ENCODE results near the gene PPP2R1B.
"Not testable (repeated sequence)": the region's sequence is repeated elsewhere in the genome, so short reads cannot be mapped to it uniquely, and the experiment has no call there.

PPP2R1B gene

GRCh38 chr11:111782109-111782741, 16.0 kb upstream of the PPP2R1B start:
- no peak for DNase-seq (ENCODE audit: low read depth)

- no peak for DNase-seq (ENCODE audit: low read depth)
Observed at GRCh38 chr11:111779118-111779517, 12.9 kb upstream of the PPP2R1B start.

- DNase-seq (ENCODE audit: low read depth), result no peak
Observed at GRCh38 chr11:111778047-111778558, 11.9 kb upstream of the PPP2R1B start.

GRCh38 chr11:111777094-111778046, 11.2 kb upstream of the PPP2R1B start:
- DNase-seq (ENCODE audit: low read depth), result no peak

- DNase-seq (ENCODE audit: low read depth), result no peak
Observed at GRCh38 chr11:111776398-111777093, 10.4 kb upstream of the PPP2R1B start.

GRCh38 chr11:111774955-111775710, 8.9 kb upstream of the PPP2R1B start:
- DNase-seq (ENCODE audit: low read depth), result no peak

- no peak for DNase-seq (ENCODE audit: low read depth)
Observed at GRCh38 chr11:111772535-111772934, 6.3 kb upstream of the PPP2R1B start.

- not testable (repeated sequence) for DNase-seq (ENCODE audit: low read depth)
Observed at GRCh38 chr11:111771205-111771604, 5.0 kb upstream of the PPP2R1B start.

GRCh38 chr11:111770581-111771134, 4.5 kb upstream of the PPP2R1B start:
- no peak for DNase-seq (ENCODE audit: low read depth)

- no peak for DNase-seq (ENCODE audit: low read depth)
Observed at GRCh38 chr11:111766834-111767142, 599 bp upstream of the PPP2R1B start.

- DNase-seq (ENCODE audit: low read depth), result no peak
Observed at GRCh38 chr11:111765320-111765983, 737 bp downstream of the PPP2R1B start.

- DNase-seq (ENCODE audit: low read depth), result no peak
Observed at GRCh38 chr11:111764621-111765020, 1.6 kb downstream of the PPP2R1B start.

GRCh38 chr11:111762981-111763643, 3.1 kb downstream of the PPP2R1B start:
- no peak for DNase-seq (ENCODE audit: low read depth)

GRCh38 chr11:111762526-111762925, 3.7 kb downstream of the PPP2R1B start:
- DNase-seq (ENCODE audit: low read depth), result no peak

GRCh38 chr11:111761036-111761435, 5.2 kb downstream of the PPP2R1B start:
- DNase-seq (ENCODE audit: low read depth), result no peak

GRCh38 chr11:111759778-111760407, 6.3 kb downstream of the PPP2R1B start:
- DNase-seq (ENCODE audit: low read depth), result no peak

- no peak for DNase-seq (ENCODE audit: low read depth)
Observed at GRCh38 chr11:111759376-111759775, 6.8 kb downstream of the PPP2R1B start.

- no peak for DNase-seq (ENCODE audit: low read depth)
Observed at GRCh38 chr11:111756097-111756496, 10.1 kb downstream of the PPP2R1B start.

- DNase-seq (ENCODE audit: low read depth), result no peak
Observed at GRCh38 chr11:111749646-111750045, 16.5 kb downstream of the PPP2R1B start.

Data from T-helper 22 cell (primary cell).